ES-I3 (cell line): ENCODE measurements around the gene ADRM1.

ENCODE experiments used
- H3K36me3 ChIP-seq: 2 replicates; pipeline ENCODE4 v1.6.1; 2013; ENCODE audit warnings: mild to moderate bottlenecking, low read length, control low read depth, moderate library complexity; ENCODE audit not compliant: insufficient read depth
- H3K4me1 ChIP-seq: 2 replicates; pipeline ENCODE4 v1.6.1; 2013; ENCODE audit warnings: mild to moderate bottlenecking, control low read depth, low read length; ENCODE audit not compliant: insufficient read depth
- H3K9ac ChIP-seq: 2 replicates; pipeline ENCODE4 v1.6.1; 2013; ENCODE audit warnings: low read depth, mild to moderate bottlenecking, low read length, moderate library complexity
- H3K9me3 ChIP-seq: 2 replicates; pipeline ENCODE4 v1.6.1; 2013; ENCODE audit warnings: mild to moderate bottlenecking, low read length, moderate library complexity; ENCODE audit not compliant: control insufficient read depth, insufficient read depth

Gene ADRM1

GRCh38 chr20:62348604-62349003, 45.8 kb downstream of the ADRM1 start:
- Histone ChIP-seq H3K9ac (no peak overlapping the region), H3K36me3 (peaks cover 66% of the 10 kb centered on the region), H3K9me3 (peaks cover 4% of the 10 kb centered on the region; the same call in 1 of the 2 replicates), H3K4me1 (no peaks in the 10 kb centered on the region)

GRCh38 chr20:62349556-62350097, 46.8 kb downstream of the ADRM1 start:
- no peak overlapping the region for H3K9ac ChIP-seq
- H3K9me3 ChIP-seq: peaks cover 4% of the 10 kb centered on the region; the same call in 1 of the 2 replicates
- H3K4me1 ChIP-seq: peaks cover 4% of the 10 kb centered on the region
- peaks cover 59% of the 10 kb centered on the region for H3K36me3 ChIP-seq

- H3K9me3 ChIP-seq: peaks cover 4% of the 10 kb centered on the region; the same call in 1 of the 2 replicates
- H3K36me3 ChIP-seq: peaks cover 59% of the 10 kb centered on the region
- H3K9ac ChIP-seq: no peak overlapping the region
- H3K4me1 ChIP-seq: peaks cover 9% of the 10 kb centered on the region
Measured at GRCh38 chr20:62350098-62350628, 47.4 kb downstream of the ADRM1 start.

GRCh38 chr20:62350629-62351422, 48.0 kb downstream of the ADRM1 start:
- peaks cover 16% of the 10 kb centered on the region for H3K4me1 ChIP-seq
- H3K9ac ChIP-seq: no peak overlapping the region
- peaks cover 54% of the 10 kb centered on the region for H3K36me3 ChIP-seq
- H3K9me3 ChIP-seq: peaks cover 4% of the 10 kb centered on the region; the same call in 1 of the 2 replicates

- Histone ChIP-seq H3K9me3 (peaks cover 4% of the 10 kb centered on the region; the same call in 1 of the 2 replicates), H3K36me3 (peaks cover 47% of the 10 kb centered on the region), H3K4me1 (peaks cover 25% of the 10 kb centered on the region), H3K9ac (no peak overlapping the region)
Measured at GRCh38 chr20:62351469-62352401, 48.9 kb downstream of the ADRM1 start.

- Histone ChIP-seq H3K9ac (no peak overlapping the region), H3K36me3 (peaks cover 41% of the 10 kb centered on the region), H3K9me3 (peaks cover 4% of the 10 kb centered on the region; the same call in 1 of the 2 replicates), H3K4me1 (peaks cover 28% of the 10 kb centered on the region)
Measured at GRCh38 chr20:62352402-62353288, 49.8 kb downstream of the ADRM1 start.

- no peak overlapping the region for H3K9ac ChIP-seq
- H3K36me3 ChIP-seq: peaks cover 36% of the 10 kb centered on the region
- peaks cover 36% of the 10 kb centered on the region for H3K4me1 ChIP-seq
- peaks cover 4% of the 10 kb centered on the region; the same call in 1 of the 2 replicates for H3K9me3 ChIP-seq
Measured at GRCh38 chr20:62353289-62354030, 50.7 kb downstream of the ADRM1 start.

- H3K36me3 ChIP-seq: peaks cover 32% of the 10 kb centered on the region
- H3K9ac ChIP-seq: no peak overlapping the region
- H3K9me3 ChIP-seq: peaks cover 2% of the 10 kb centered on the region; the same call in 1 of the 2 replicates
- peaks cover 43% of the 10 kb centered on the region for H3K4me1 ChIP-seq
Measured at GRCh38 chr20:62354031-62354808, 51.4 kb downstream of the ADRM1 start.

- Histone ChIP-seq H3K9me3 (no peaks in the 10 kb centered on the region; the same call in 1 of the 2 replicates), H3K9ac (peak overlapping the region; percentile 14; the same call in 1 of the 2 replicates), H3K36me3 (peaks cover 28% of the 10 kb centered on the region), H3K4me1 (peaks cover 47% of the 10 kb centered on the region)
Measured at GRCh38 chr20:62354811-62355341, 52.1 kb downstream of the ADRM1 start.

- peaks cover 22% of the 10 kb centered on the region for H3K36me3 ChIP-seq
- H3K9me3 ChIP-seq: no peaks in the 10 kb centered on the region; the same call in 1 of the 2 replicates
- H3K4me1 ChIP-seq: peaks cover 47% of the 10 kb centered on the region
- H3K9ac ChIP-seq: 0 out of 2 replicates have a peak overlapping the region, but pooled peaks have one; percentile 14
Measured at GRCh38 chr20:62355516-62355877, 52.7 kb downstream of the ADRM1 start.

- Histone ChIP-seq H3K4me1 (peaks cover 51% of the 10 kb centered on the region), H3K9ac (no peak overlapping the region), H3K36me3 (peaks cover 17% of the 10 kb centered on the region), H3K9me3 (no peaks in the 10 kb centered on the region; the same call in 1 of the 2 replicates)
Measured at GRCh38 chr20:62355878-62356588, 53.2 kb downstream of the ADRM1 start.
